ENCODE data around the gene CYP39A1.

Gene CYP39A1

DNA sequence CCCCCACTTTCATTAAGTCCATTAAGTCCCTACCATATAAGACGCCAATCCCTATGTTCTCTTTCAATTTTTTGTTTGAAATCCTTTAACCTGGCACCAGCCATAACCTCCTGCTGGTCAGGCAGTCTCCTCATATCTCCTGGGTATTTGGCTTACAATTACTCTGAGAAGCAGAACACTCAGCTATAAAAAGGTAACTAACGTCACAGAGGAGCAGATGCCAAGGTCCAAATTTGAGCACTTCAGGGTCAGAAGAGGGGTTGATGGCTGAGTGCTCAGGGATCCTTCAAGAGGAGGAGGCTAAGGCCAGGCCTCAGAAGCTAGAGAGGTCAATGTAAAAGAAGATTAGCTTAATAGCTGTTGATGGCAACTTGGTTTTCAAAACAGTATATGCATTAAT, 139.1 kb downstream of the CYP39A1 start:
- no peak for DNase-seq (ENCODE audit: low read depth, low spot score)

GRCh38 chr6:46511320-46511719, 141.3 kb downstream of the CYP39A1 start:
- DNase-seq (ENCODE audit: low read depth, low spot score), result no peak

DNA sequence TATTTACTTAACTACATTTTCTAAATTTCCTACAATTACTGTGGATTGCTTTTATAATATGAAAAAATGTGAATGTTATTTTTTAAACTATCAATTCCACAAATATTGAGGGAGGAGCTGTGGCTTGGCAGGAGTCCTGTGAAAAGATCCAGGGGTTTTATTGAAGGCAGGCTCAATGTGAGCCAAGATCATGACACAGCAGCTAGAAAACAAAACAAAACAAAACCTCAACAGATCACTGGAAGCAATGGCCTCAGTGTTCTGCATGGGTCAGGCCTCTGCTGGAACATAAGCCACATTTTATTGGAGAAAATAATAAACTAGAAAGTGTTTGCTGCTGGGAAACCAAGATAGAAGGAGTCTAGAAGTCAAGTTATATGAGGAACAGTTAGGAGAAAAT, 142.0 kb downstream of the CYP39A1 start:
- DNase-seq (ENCODE audit: low read depth, low spot score), result no peak

DNA sequence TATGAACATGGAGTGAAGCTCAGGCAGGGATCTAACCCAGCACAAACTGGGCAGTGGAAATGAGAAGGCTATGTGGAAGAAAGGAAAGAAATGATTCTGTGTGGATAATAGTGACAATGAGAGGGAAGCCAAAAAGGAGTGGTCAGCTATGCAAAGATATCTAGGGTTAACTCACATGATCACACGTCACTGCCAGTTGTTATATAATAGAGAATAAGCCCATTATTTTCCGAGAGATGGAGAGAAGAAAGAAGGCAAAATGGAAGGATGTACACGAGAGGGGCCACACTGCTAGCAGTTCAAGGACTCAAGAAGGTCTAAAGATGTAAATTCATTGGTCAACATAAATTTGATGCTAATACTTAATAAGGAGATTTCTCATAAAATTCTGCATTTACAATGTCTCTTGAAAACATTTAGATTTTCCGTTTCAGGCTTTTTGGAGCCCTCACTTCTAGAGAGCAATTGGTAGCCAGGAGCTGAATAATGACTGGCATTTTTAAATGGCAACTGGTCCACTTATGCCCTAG, 142.6 kb downstream of the CYP39A1 start:
- DNase-seq (ENCODE audit: low read depth, low spot score), result no peak

GRCh38 chr6:46509063-46509462, 143.6 kb downstream of the CYP39A1 start:
- DNase-seq (ENCODE audit: low read depth, low spot score), result no peak

GRCh38 chr6:46507426-46507825, 145.2 kb downstream of the CYP39A1 start:
- DNase-seq (ENCODE audit: low read depth, low spot score), result no peak

GRCh38 chr6:46505693-46506512, 146.7 kb downstream of the CYP39A1 start:
- no peak for DNase-seq (ENCODE audit: low read depth, low spot score)

- DNase-seq (ENCODE audit: low read depth, low spot score), result no peak
These were observed 148.4 kb downstream of the CYP39A1 start for GRCh38 chr6:46504242-46504641.

- no peak for DNase-seq (ENCODE audit: low read depth, low spot score)
These were observed 150.0 kb downstream of the CYP39A1 start for GRCh38 chr6:46502486-46503119.

DNA sequence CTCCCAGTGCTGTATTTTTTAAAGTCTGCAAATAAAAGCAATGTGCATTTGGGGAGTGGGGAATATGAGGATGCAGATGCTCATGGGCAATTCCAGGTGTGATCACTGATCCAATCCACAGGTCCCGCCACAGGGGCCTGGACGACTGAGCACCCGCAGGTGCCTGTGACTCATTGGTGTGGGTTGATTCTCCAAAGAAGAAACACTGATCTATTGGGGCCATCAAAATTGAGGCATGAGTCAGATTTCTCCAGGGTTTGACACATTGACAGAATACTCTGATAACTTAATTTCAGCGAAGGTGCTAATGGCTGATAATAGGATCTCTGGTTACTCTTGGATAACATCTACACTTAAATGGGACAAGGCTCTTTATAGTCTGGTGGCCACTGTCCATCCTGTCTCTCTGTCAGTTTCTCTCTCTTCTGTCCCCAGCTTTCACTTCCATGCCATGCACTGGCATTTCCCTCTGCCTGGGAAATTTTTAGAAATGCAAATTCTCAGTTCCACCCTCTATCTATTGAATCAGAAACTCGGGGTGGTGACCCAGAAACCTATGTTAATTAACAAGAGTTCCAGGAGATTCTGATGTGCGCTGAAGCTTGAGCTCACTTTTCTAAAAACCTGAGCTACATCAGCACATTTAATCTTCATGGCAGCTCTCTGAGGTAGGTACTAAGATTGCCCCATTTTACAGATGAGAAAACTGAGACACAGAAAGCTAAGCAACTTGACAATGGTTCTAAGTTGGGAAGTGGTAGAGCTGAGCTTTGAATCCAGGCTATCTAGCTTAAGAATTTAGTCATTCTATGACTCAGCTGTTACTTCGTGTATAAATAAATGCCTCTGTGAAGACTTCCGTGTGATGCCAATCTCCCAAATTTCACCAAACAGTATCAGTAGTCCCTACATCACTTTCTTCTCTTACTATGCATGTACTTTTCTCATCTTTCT, 151.2 kb downstream of the CYP39A1 start:
- DNase-seq (ENCODE audit: low read depth, low spot score), result no peak

- no peak for DNase-seq (ENCODE audit: low read depth, low spot score)
These were observed 152.2 kb downstream of the CYP39A1 start for GRCh38 chr6:46500382-46500781.

Measured in activated naive CD8-positive, alpha-beta T cell treated with anti-CD3 and anti-CD28 coated beads, Interleukin-2, amount 50 U/mL, for 16 hours (primary cell).